GM12891 (cell line): ENCODE results near the gene KLHL10.
A peak's percentile ranks its signal among the peaks of the same experiment; 100 is the strongest.

Experiments
- DNase-seq: peaks from one replicate; pipeline ENCODE4 v3.0.0; 2011; ENCODE audit warnings: low spot score; ENCODE audit not compliant: insufficient read length
- FAIRE-seq: peaks from 2 replicates; lab custom pipeline; 2011; peaks lifted over from hg19 to GRCh38; lab: Jason Lieb, UNC
- PAX5 ChIP-seq: IDR thresholded peaks from 2 replicates; pipeline ENCODE4 v1.6.1; 2011; ENCODE audit warnings: low read length, moderate library complexity, mild to moderate bottlenecking; ENCODE audit not compliant: insufficient read depth, severe bottlenecking
- POLR2A ChIP-seq: IDR thresholded peaks from 2 replicates; pipeline ENCODE4 v1.6.1; 2011; ENCODE audit warnings: low read depth, low read length, control low read depth
- POLR2AphosphoS5 ChIP-seq: IDR thresholded peaks from 2 replicates; pipeline ENCODE4 v1.6.1; 2011; ENCODE audit warnings: low read depth, low read length, control low read depth
- POU2F2 ChIP-seq: IDR thresholded peaks from 2 replicates; pipeline ENCODE4 v1.6.1; 2011; ENCODE audit warnings: low read depth, mild to moderate bottlenecking, control low read depth, low read length, moderate library complexity
- SPI1 ChIP-seq: IDR thresholded peaks from 2 replicates; pipeline ENCODE4 v1.6.1; 2011; ENCODE audit warnings: low read depth, low read length, control low read depth
- TAF1 ChIP-seq: IDR thresholded peaks from 2 replicates; pipeline ENCODE4 v1.6.1; 2011; ENCODE audit warnings: low read depth, low read length, control low read depth

KLHL10 gene

GRCh38 chr17:41860254-41860931 is 22.8 kb downstream of the KLHL10 start:
- DNase-seq (no peak), FAIRE-seq (no peak)
- TF ChIP-seq TAF1 (no peak), SPI1 (no peak), POLR2AphosphoS5 (no peak), POU2F2 (no peak), POLR2A (no peak), PAX5 (no peak)

GRCh38 chr17:41863074-41863848 is 25.6 kb downstream of the KLHL10 start:
- no peak for TF ChIP-seq PAX5
- no peak for TF ChIP-seq POU2F2
- no peak for TF ChIP-seq TAF1
- no peak for TF ChIP-seq POLR2AphosphoS5
- TF ChIP-seq SPI1, result no peak
- no peak for TF ChIP-seq POLR2A
- no peak for DNase-seq
- FAIRE-seq, result peak; percentile 9

GRCh38 chr17:41864498-41864835 is 26.8 kb downstream of the KLHL10 start:
- FAIRE-seq (no peak), DNase-seq (no peak)
- TF ChIP-seq TAF1, result no peak
- TF ChIP-seq PAX5, result no peak
- TF ChIP-seq POLR2AphosphoS5, result no peak
- no peak for TF ChIP-seq POLR2A
- no peak for TF ChIP-seq POU2F2
- TF ChIP-seq SPI1, result no peak

GRCh38 chr17:41864836-41865595 is 27.4 kb downstream of the KLHL10 start, which contains the start of gene KLHL11:
KLHL11 (minus strand) TSS chr17:41865423; CDS start chr17:41865370, 53 bp downstream.
- FAIRE-seq (peak; percentile 96), DNase-seq (peak; percentile 89)
- TF ChIP-seq POLR2AphosphoS5 (peak; percentile 80; the same call in 1 of the 2 replicates), TAF1 (peak; percentile 90), POLR2A (peak; percentile 78), PAX5 (no peak), SPI1 (no peak), POU2F2 (peak; percentile 54; the same call in 1 of the 2 replicates)

GRCh38 chr17:41865596-41865893 is 27.9 kb downstream of the KLHL10 start:
- TF ChIP-seq POLR2A (peak; percentile 72; the same call in 1 of the 2 replicates), POU2F2 (no peak; the same call in 1 of the 2 replicates), TAF1 (no peak)
- FAIRE-seq, result no peak
- no peak for DNase-seq

GRCh38 chr17:41868568-41868967 is 30.9 kb downstream of the KLHL10 start:
- FAIRE-seq (no peak), DNase-seq (no peak)
- TF ChIP-seq SPI1 (no peak), POLR2A (no peak), POLR2AphosphoS5 (no peak), POU2F2 (no peak), PAX5 (no peak), TAF1 (no peak)

- DNase-seq (no peak), FAIRE-seq (no peak)
- TF ChIP-seq POU2F2 (no peak), POLR2AphosphoS5 (no peak), POLR2A (no peak), TAF1 (no peak), SPI1 (no peak), PAX5 (no peak)
Observed at GRCh38 chr17:41869426-41869825, 31.8 kb downstream of the KLHL10 start.

- DNase-seq (no peak), FAIRE-seq (no peak)
- no peak for TF ChIP-seq POLR2AphosphoS5
- no peak for TF ChIP-seq SPI1
- TF ChIP-seq PAX5, result no peak
- no peak for TF ChIP-seq POLR2A
- no peak for TF ChIP-seq POU2F2
- no peak for TF ChIP-seq TAF1
Observed at GRCh38 chr17:41870097-41870496, 32.5 kb downstream of the KLHL10 start.

GRCh38 chr17:41870627-41871026 is 33.0 kb downstream of the KLHL10 start:
- no peak for TF ChIP-seq POU2F2
- TF ChIP-seq TAF1, result no peak
- no peak for TF ChIP-seq SPI1
- TF ChIP-seq POLR2AphosphoS5, result no peak
- TF ChIP-seq POLR2A, result no peak
- TF ChIP-seq PAX5, result no peak
- DNase-seq, result no peak
- FAIRE-seq, result no peak
